Measurements from ENCODE around the gene CCN5.

The CCN5 gene

DNA sequence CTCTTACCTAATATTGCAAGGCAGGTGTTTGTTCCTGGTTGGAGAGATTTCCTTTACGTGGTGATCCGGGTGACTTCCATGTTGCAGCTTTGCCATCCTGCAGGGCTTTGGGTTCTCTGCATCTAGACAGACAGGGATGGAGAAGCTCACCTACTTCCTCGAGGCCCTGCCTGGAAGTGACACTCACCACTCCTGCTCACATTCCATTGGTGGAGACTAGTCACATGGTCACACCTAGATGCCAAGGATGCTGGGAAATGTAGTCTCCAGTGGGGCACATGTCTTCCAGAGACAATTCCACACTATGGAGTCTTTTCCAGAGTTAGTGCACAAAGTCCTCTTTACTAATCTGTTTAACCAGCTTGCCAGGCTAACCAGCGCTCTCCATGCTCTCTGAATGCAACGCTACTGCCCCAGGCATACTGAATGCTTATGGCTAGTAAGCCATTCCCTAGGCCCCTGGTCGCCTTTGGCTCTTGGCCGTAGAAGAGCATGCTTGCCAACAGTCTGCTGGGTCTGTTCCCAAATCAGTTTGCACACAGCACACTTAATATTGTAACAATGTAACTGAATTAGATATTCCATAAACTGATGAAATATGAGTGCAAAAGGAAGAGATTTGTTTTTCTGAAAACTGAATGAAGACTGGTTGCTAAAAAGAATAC is 23.8 kb downstream of the CCN5 start:
- peak overlapping the region; percentile 59 for H3K4me2 ChIP-seq (ENCODE audit: low read length)
- peaks cover 14% of the 10 kb centered on the region; the same call in 1 of the 2 replicates for H3K36me3 ChIP-seq (ENCODE audit: insufficient read depth, low read length)
- H3K9ac ChIP-seq (ENCODE audit: low read length) = no peak overlapping the region; the same call in 1 of the 2 replicates
- H3K27ac ChIP-seq (ENCODE audit: low read depth, low read length, poor library complexity, severe bottlenecking) = no peak overlapping the region
- no peaks in the 10 kb centered on the region for H3F3A ChIP-seq (ENCODE audit: insufficient read depth, low read length)
- H4K20me1 ChIP-seq (ENCODE audit: insufficient read depth, low read length) = no peaks in the 10 kb centered on the region
- H3K9me2 ChIP-seq (ENCODE audit: low read depth, low read length) = no peaks in the 10 kb centered on the region
- peak overlapping the region; percentile 55 for H3K4me3 ChIP-seq (ENCODE audit: low read depth, low read length, poor library complexity, severe bottlenecking)
- H3K27me3 ChIP-seq (ENCODE audit: insufficient read depth, low read length) = no peaks in the 10 kb centered on the region
- no peak overlapping the region for H2AFZ ChIP-seq (ENCODE audit: low read length)
- no peaks in the 10 kb centered on the region for H3K9me3 ChIP-seq (ENCODE audit: low read length)
- H3K79me2 ChIP-seq (ENCODE audit: insufficient read depth, low read length) = no peaks in the 10 kb centered on the region
- H3K4me1 ChIP-seq (ENCODE audit: insufficient read depth, low read length, severe bottlenecking) = peaks cover 15% of the 10 kb centered on the region
- no peak for TF ChIP-seq EZH2 (IDR thresholded peaks at IDR 0.05; ENCODE audit: borderline replicate concordance, low read length)

DNA sequence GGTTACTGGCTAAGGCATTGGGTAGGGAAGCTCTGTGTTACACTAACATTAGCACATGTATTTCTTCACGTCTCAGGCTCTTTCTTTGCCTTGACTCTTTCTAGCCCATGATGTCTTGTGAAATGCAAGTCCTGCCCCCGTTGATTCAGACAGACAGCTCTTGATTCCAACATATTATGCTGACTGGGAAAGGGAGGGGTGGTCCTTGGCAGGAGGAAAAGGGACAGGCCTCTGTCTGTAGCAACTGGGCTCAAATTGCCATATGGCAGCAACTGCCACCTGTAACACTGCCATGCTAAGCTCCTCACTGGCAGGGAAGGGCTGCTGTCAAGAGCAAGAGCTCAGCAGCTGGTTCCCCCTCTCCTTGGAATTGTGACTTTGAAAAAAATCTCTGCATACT is 24.8 kb downstream of the CCN5 start:
- H3K9me2 ChIP-seq (ENCODE audit: low read depth, low read length) = no peaks in the 10 kb centered on the region
- no peaks in the 10 kb centered on the region for H3K9me3 ChIP-seq (ENCODE audit: low read length)
- H3K36me3 ChIP-seq (ENCODE audit: insufficient read depth, low read length) = peaks cover 14% of the 10 kb centered on the region; the same call in 1 of the 2 replicates
- H3F3A ChIP-seq (ENCODE audit: insufficient read depth, low read length) = no peaks in the 10 kb centered on the region
- H3K79me2 ChIP-seq (ENCODE audit: insufficient read depth, low read length) = no peaks in the 10 kb centered on the region
- TF ChIP-seq, protein P1, sequence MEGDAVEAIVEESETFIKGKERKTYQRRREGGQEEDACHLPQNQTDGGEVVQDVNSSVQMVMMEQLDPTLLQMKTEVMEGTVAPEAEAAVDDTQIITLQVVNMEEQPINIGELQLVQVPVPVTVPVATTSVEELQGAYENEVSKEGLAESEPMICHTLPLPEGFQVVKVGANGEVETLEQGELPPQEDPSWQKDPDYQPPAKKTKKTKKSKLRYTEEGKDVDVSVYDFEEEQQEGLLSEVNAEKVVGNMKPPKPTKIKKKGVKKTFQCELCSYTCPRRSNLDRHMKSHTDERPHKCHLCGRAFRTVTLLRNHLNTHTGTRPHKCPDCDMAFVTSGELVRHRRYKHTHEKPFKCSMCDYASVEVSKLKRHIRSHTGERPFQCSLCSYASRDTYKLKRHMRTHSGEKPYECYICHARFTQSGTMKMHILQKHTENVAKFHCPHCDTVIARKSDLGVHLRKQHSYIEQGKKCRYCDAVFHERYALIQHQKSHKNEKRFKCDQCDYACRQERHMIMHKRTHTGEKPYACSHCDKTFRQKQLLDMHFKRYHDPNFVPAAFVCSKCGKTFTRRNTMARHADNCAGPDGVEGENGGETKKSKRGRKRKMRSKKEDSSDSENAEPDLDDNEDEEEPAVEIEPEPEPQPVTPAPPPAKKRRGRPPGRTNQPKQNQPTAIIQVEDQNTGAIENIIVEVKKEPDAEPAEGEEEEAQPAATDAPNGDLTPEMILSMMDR (IDR thresholded peaks at IDR 0.05; ENCODE audit: low read length) = no peak
- no peak for TF ChIP-seq EZH2 (IDR thresholded peaks at IDR 0.05; ENCODE audit: borderline replicate concordance, low read length)
- no peaks in the 10 kb centered on the region for H3K27me3 ChIP-seq (ENCODE audit: insufficient read depth, low read length)
- H3K4me2 ChIP-seq (ENCODE audit: low read length) = no peak overlapping the region
- H3K4me1 ChIP-seq (ENCODE audit: insufficient read depth, low read length, severe bottlenecking) = peaks cover 15% of the 10 kb centered on the region
- no peak overlapping the region for H3K9ac ChIP-seq (ENCODE audit: low read length)
- no peaks in the 10 kb centered on the region for H4K20me1 ChIP-seq (ENCODE audit: insufficient read depth, low read length)
- H3K27ac ChIP-seq (ENCODE audit: low read depth, low read length, poor library complexity, severe bottlenecking) = no peak overlapping the region
- H2AFZ ChIP-seq (ENCODE audit: low read length) = no peak overlapping the region
- no peak overlapping the region for H3K4me3 ChIP-seq (ENCODE audit: low read depth, low read length, poor library complexity, severe bottlenecking)

DNA sequence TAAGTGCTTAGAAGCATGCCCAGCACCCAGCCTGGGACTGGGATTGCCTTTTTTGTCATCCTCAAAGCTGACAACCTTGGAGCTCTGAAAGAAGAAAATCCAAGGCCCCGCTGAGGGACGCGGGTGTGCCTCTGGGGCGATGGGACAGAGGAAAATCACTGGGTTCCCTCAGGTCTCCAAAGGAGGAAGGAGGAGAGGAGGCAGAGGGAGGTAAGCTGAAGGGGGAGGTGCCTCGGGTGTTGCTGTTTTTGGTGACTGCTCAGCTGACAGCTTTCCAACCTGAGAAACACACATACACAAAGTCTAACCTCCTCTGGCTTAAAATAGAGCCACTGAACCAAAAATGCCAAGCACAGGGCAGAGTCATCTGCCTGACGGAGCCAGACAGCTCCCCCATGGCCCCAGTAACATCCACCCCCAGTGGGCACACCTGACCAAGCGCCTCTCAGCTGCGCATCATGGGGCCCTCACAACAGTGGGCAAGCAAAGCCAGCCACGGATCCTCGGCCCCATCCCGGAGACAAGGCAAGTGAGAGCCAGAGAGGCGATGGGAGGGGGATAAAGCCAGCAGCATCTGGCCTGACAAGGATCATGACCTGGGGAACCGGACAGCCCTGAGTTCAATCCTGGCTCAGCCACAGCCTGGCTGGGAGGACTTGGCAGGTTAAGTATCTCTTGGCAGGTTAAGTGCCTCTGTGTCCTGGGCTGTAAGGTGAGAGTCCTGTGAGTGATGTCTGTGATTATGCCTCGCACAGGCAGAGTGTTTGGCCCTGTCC is 27.3 kb downstream of the CCN5 start:
- no peak overlapping the region for H3K4me2 ChIP-seq (ENCODE audit: low read length)
- H3K9me2 ChIP-seq (ENCODE audit: low read depth, low read length) = no peaks in the 10 kb centered on the region
- H3K9ac ChIP-seq (ENCODE audit: low read length) = no peak overlapping the region
- no peak overlapping the region for H3K27ac ChIP-seq (ENCODE audit: low read depth, low read length, poor library complexity, severe bottlenecking)
- no peak for TF ChIP-seq EZH2 (IDR thresholded peaks at IDR 0.05; ENCODE audit: borderline replicate concordance, low read length)
- TF ChIP-seq, protein P1 (IDR thresholded peaks at IDR 0.05; ENCODE audit: low read length) = no peak
- H3K9me3 ChIP-seq (ENCODE audit: low read length) = no peaks in the 10 kb centered on the region
- no peaks in the 10 kb centered on the region for H3K27me3 ChIP-seq (ENCODE audit: insufficient read depth, low read length)
- no peak overlapping the region for H3K4me3 ChIP-seq (ENCODE audit: low read depth, low read length, poor library complexity, severe bottlenecking)
- no peaks in the 10 kb centered on the region for H4K20me1 ChIP-seq (ENCODE audit: insufficient read depth, low read length)
- H2AFZ ChIP-seq (ENCODE audit: low read length) = no peak overlapping the region
- H3F3A ChIP-seq (ENCODE audit: insufficient read depth, low read length) = no peaks in the 10 kb centered on the region
- H3K4me1 ChIP-seq (ENCODE audit: insufficient read depth, low read length, severe bottlenecking) = peaks cover 27% of the 10 kb centered on the region
- H3K79me2 ChIP-seq (ENCODE audit: insufficient read depth, low read length) = no peaks in the 10 kb centered on the region
- H3K36me3 ChIP-seq (ENCODE audit: insufficient read depth, low read length) = 0 out of 2 replicates have a peak, but pooled peaks cover 4% of the 10 kb centered on the region

Data from OCI-LY1 (cell line).